ENCODE measurements around the gene NRXN3.

The NRXN3 gene

DNA sequence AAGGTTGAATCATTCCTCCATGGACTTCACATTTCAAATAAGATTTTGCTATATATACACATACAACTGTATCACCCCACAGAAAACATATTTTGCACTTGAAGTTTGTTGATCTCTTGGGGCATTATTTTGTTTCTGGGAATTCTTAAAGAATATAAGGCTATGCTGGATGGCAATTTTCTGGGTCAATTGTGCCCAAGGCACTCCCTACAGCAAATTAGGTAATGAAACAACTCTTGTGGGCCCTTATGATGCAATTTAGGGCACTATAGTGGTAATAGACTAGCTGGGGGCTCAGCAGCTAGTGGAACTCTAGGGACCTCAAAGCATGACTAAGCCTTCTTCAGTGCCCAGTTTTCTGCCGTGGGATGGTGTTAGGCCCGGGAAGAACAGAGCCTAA, 444.4 kb downstream of the NRXN3 start:
- in situ Hi-C loops (cut with MboI; ENCODE audit: low sequenced_read_pairs) = no loop called here

DNA sequence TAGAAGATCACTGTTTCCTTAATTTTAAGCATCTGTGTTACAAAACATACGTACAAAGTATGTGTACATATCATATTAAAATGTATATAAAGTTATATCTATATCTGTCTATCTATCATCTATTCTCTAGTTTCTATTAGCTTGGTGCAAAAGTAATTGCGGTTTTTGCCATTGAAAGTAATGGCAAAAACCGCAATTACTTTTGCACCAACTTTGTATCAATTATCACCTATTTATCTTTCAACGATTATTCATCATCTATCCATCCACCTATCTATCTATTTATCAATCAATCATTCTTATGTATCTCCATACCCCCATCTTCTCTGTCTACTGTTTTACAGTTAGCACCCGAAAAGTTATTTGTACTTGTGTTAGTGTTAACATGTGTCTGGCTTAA, 447.6 kb downstream of the NRXN3 start:
- in situ Hi-C loops (cut with MboI; ENCODE audit: low sequenced_read_pairs) = no loop called here

DNA sequence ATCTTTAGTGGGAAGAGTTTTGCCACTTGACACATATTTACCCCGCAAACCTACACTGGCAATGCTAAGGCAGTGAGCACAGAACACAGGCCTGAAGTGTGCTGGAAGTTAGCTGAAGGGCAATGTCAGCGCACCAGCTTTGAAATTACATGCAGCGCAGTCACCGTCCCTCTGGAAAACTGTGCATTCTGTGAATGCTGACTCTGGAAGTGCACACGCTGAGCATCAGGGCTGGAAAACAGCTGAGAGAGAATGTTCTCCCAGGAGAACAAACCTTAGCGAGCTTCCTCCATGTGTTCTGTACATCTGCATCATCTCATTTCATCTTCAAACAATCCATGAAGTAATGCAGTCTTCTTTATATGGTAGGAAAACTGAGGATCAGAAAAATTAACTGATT, 448.2 kb downstream of the NRXN3 start:
- in situ Hi-C loops (cut with MboI; ENCODE audit: low sequenced_read_pairs) = no loop called here

DNA sequence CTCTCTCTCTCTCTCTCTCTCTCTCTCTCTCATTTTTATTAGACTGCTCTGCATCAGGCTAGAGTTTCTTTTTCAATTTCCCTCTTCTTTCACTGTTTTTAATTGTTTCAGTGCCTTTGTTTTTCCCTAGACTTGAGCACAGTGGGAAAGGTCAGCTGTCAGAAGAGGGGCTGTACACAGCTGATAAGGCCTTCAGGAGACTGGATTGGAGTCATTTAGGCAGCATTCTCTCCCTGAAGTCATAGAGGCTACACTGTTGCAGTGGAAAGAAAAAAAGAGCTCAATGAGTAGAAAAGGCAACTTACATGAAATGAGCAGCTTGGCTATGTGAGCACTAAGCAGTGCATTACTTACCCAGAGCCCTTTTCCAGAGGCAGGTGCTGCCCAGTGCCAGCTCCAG, 456.9 kb downstream of the NRXN3 start:
- in situ Hi-C loops (cut with MboI; ENCODE audit: low sequenced_read_pairs) = no loop called here

DNA sequence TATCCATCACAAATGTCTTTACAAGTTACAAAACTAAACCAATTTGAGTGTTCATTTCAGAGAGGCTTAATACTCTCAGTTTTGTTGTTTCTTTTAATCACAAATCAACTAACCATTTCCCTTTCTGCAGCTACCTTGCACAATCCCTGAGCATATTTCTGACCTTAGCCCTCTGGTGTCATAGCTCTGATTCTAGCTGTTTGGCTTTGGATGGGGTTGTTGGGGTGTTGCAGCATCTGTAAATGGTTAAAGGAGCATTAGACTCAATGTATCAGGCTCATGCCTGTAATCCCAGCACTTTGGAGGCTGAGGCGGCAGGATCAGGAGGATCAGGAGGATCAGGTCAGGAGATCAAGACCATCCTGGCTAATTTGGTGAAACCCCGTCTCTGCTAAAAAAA, 461.4 kb downstream of the NRXN3 start:
- in situ Hi-C loops (cut with MboI; ENCODE audit: low sequenced_read_pairs) = no loop called here

DNA sequence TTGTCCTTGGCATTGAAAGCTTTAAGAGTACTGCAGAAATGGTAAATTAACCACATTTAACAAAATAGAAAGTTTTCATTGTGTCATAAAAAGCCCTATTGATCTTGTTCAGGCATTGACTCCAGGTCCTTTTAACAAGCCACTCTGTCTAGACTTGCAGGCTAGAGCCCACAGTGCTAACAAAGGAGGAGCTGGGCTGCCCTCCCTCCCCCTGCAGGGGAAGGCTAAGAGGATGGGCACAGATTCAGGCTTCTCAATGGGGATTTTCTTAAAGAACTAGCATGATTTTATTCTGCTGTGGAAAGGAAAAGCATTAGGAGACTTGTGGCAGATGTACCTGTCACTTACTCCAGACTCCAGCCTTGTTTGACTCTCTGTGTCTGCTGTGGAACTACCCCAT, 463.6 kb downstream of the NRXN3 start:
- in situ Hi-C loops (cut with MboI; ENCODE audit: low sequenced_read_pairs) = no loop called here

DNA sequence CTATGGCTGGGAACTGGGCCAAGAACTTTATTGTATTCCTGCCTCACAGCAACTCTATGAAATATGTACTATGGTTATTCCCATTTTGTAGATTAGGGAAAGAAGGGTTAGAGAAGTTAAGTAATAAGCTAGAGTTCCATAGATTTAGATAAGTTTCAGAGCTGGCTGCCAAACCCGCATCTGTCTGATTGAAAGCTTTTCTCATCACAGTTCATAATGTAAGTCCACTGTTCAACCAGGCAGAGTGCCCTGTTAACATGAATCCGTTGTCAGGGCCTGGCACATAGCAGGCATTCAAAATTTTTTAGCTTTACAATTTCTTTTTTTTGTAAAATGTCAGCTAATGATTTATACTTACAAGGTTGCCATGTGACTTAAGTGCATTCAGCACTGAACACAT, 467.3 kb downstream of the NRXN3 start:
- in situ Hi-C loops (cut with MboI; ENCODE audit: low sequenced_read_pairs) = no loop called here

DNA sequence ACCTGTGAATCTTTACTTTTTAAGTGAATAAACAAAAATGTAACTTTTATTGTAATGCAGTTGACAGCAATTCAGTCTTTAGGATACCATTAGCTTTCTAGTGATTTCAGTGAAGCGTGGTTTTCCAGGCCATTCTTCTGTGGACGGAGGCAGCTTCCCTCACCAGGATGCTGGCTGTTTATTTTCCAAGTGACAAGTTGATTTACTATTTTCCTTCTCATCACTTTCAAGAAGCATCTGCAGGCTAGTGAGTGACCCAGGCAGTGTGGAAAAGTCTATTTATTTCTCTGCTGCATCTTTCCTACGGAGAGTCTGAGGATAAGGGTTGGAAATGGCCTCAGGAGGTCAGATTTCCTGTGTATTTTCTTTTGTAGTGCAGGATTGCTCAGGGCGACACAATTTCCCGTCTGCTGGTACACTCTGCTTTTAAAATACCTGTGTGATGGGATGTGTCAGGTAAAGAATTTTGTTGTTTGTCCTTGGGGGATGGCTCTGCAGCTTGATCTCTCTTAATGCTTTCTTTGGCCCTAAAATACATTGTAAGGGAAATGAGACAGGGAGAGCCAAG, 467.8 kb downstream of the NRXN3 start:
- in situ Hi-C loops (cut with MboI; ENCODE audit: low sequenced_read_pairs) = no loop called here

DNA sequence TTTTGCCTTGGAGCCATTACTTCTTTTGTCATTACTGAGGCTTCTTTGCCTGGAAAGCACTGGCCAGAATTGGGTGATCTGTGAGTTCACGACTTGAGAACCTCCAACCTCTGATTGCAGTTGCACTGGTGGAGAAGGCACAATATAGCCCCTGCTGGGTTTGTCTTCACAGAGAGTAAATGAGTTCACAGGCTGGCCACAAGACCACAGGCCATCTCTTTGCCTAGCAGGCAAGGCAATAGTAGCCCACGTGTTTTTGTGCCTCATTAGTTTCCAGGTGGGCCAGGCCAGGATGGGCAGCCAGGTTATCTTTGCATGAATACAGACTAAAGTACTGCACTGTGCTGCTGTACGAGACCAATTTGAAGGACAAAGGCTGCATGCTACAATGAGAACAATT, 468.8 kb downstream of the NRXN3 start:
- in situ Hi-C loops (cut with MboI; ENCODE audit: low sequenced_read_pairs) = no loop called here

DNA sequence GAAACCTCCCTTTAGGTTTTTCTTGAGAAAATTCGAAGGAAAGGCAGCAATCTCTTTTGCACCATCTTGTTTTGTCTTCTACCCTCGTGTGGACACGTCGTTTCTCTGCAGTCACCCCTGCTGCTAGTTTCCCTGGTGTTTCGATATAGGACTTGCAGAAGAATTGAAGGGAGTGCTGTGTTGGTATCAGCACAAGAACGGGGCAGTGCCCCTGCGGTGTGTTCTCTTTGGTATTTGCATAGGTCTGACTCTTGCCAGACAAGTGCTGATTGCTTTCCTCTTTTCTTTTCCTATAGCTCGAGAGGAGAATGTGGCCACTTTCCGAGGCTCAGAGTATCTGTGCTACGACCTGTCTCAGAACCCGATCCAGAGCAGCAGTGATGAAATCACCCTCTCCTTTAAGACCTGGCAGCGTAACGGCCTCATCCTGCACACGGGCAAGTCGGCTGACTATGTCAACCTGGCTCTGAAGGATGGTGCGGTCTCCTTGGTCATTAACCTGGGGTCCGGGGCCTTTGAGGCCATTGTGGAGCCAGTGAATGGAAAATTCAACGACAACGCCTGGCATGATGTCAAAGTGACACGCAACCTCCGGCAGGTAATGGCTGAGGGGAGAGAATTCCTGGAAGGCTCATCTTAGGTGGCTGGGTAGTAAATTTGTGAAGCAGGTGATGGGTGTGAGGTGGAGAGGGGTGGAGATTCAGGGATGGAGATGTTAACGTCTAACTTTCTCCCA, 474.8 kb downstream of the NRXN3 start:
- in situ Hi-C loops (cut with MboI; ENCODE audit: low sequenced_read_pairs) = no loop called here

DNA sequence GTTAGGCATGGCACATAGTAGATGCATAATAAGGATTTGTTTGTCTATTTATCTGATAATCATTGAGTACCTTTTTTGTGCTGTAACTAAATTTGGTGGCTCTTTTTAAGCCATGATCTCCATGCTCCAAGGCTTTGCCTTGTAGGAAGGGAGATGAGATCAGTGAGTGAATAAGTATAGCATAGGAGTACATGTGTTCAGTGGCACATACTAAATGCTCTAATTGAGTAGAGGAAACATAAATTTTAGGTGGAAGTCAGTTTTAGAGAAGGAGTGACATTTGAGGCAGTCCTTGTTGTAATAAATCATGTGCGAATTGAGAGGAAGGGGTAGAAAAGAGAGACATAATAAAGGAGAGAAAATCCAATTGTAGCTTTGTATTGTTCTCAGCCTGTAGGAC, 482.6 kb downstream of the NRXN3 start:
- in situ Hi-C loops (cut with MboI; ENCODE audit: low sequenced_read_pairs) = no loop called here

DNA sequence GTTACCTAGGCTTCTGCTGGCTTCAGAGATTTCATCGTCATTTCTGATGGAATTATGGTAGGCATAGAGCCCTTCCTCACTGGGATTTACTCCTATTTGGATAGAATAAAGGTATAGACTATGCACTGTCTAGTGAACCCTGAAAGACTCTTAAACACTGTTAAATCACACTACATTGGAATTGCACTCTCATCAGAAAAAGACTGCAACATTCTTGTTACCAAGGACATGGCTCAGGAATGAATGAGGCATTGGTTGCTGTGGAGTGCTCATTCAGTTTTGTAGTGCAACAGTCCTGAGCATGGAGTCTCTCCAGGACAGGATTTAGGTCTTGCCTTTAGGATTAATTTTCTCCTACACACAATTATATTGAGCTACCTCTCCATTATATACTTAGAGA, 483.0 kb downstream of the NRXN3 start:
- in situ Hi-C loops (cut with MboI; ENCODE audit: low sequenced_read_pairs) = no loop called here

DNA sequence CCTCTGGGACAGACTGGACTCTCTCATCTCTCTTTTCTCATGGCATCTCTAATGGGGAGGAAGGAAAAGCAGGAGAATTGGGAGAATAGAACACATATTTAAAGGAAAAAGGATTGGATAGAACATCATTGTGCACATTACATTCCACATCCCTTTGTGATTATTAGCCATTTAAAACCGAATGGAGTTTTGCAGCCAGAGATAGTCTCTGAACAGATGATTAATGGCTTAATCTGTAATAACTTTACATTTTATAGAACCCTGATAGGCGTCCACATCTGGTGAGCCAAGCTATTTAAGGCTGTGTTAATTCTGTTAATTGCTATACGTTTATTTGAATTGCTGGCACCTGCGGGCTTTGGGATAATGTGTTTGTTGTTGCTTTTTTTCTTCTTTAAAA, 487.3 kb downstream of the NRXN3 start:
- in situ Hi-C loops (cut with MboI; ENCODE audit: low sequenced_read_pairs) = no loop called here

DNA sequence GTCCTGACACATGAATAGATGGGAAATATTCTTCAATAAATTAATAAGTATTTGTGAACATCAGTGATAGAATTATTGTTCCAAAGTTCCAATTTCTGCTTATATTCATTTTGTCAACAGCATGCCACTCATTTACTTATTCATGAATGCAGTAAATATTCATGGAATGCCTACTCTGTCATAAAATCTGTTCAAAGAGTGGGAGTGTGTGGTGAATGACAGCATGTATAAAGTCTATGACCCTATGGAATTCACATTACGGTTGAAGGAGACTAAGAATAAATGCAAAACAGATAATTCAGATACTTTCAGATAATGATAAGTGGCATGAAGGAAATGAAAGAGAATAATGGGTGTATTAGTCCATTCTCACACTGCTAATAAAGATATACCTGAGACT, 494.7 kb downstream of the NRXN3 start:
- in situ Hi-C loops (cut with MboI; ENCODE audit: low sequenced_read_pairs) = no loop called here

DNA sequence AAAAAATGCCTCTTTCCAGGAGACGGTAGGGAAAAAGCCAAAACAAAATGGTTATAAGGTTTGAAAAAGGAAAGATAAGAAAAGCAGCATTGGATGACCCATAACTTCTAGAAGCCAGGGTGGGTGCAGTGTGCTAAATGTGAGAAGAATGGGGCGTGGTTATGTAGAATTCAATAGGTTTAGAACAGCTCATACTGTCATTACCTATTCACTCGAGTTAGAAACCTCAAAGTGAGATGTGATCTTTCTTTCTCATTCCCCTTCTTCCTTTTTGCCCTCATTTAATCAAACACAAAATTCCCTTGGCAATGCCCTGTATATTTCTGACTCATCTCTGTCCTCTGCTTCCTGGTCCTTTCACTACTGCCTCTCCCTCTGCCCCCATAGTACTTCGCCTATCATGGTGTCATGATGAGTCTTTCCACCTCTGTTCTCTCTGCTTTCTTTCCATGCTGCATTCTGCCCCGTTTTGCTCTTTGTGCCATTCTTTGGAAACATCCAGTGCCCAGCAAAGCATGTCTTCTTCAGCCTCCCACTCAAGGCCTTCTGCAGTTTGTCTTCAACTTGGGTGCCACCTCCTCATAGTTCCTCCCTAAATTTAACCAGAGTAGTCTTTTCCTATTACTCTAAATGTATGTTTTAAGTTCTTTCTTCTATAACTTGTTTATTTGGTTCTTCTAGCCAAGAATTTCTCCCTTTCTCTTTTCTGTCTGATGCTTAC, 496.3 kb downstream of the NRXN3 start:
- in situ Hi-C loops (cut with MboI; ENCODE audit: low sequenced_read_pairs) = no loop called here

DNA sequence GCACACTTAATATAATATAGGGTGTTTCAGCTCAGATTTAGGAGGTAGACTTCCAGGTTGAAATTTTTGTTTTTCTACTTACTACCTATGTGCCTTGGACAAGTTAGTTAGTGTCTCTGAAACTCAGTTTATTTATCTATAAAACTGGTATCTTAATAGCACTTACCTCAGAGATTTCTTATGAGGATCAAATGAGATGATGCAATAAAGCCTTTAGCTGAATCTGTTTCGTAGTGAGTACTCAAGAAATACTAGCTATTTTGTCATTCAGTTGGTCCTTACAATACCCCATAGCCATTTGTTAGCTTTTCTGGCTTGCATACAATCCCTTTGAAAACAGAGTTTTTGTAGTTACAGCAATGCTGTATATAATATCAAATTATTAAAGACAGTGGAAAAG, 497.0 kb downstream of the NRXN3 start:
- in situ Hi-C loops (cut with MboI; ENCODE audit: low sequenced_read_pairs) = no loop called here

DNA sequence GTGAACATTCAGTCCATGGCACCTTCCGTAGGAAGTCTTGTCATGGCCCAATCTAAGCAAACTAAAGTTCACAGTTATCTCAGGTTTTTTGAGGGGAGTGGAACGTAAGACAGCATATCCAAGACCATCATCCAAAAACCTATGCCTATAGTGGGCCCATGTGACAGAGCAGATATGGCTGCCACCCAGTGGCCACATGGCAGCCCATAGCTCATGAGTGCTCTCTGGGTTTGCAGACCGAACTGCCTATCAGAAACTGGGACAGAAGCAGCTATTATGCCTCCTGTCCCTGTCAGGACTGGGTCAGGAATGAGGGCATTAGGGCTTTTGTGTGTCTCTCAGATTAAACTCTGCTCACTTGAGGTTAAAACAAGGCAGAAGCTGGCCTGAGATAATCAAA, 503.7 kb downstream of the NRXN3 start:
- in situ Hi-C loops (cut with MboI; ENCODE audit: low sequenced_read_pairs) = no loop called here

DNA sequence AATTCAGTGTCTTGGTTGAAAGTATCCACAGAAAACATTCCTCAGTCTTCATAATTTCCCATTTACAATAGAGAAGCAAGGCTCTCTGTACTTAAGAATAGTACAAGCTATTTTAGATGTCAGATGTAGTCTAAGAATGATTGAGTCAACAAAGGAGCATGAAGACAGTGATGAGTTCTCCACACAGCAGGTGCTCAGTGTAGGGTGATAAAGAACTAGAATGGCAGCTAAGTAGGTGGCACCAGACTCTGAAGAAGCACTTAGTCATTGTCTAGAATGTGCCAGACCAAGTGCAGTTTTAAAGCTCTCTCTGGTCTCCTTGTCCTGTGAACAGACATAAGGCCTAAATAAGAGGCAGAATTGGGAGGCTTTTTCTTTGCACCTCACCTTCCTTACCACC, 504.6 kb downstream of the NRXN3 start:
- in situ Hi-C loops (cut with MboI; ENCODE audit: low sequenced_read_pairs) = no loop called here

DNA sequence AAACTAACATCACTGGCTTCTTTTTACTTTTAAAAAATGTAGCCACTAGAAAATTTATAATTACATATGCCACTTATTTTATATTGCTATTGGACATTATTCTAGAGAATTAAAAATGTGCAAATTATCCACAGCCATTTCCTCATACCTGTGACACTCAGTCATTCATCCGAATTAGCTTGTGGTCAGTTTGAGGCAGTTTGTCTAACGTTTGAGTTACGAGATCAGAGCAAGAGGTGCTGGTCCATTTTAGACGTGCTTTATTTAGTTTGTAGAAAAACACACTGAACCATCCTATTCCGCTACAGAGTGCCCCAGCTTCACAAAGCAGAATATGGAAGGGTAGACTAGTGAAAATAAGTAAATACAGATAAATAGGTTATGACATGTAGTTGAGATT, 513.0 kb downstream of the NRXN3 start:
- in situ Hi-C loops (cut with MboI; ENCODE audit: low sequenced_read_pairs) = no loop called here

DNA sequence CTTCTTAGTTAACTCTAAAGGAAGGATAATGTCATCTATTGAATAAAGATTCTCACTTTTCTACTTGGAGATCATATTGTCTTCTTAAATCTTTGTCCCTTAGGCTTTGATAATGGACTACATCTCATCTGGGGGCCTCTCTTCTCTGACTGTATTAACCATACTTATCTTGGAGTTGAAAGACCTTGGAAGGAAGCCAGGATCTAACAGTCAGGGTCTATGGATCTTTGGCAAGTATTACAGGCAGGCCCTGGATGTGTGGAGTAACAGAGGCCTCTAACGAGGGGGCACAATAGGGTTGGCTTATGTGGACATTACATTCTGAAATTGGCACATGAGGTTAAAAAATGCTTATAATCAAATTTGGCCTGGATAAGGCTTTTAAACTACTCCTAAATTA, 513.8 kb downstream of the NRXN3 start:
- in situ Hi-C loops (cut with MboI; ENCODE audit: low sequenced_read_pairs) = no loop called here

DNA sequence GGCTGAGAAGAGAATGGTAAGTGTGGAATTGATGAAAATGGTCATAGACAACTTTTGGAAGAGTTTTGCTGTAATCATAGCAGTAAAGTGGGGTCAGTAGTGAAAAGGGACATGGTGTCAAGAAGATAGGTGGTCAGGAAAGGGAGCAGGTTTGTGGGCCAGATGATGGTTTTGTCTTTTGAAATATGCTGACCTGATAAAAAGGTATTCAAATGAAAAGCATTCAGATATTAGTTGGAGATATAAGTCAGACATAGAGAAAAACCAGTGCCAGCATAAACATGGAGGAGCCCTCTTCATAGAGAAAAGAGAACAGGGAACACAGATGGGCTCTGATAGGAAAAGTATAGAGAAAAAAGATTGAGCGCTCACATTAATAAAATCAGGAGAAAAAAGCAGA, 518.3 kb downstream of the NRXN3 start:
- in situ Hi-C loops (cut with MboI; ENCODE audit: low sequenced_read_pairs) = no loop called here

DNA sequence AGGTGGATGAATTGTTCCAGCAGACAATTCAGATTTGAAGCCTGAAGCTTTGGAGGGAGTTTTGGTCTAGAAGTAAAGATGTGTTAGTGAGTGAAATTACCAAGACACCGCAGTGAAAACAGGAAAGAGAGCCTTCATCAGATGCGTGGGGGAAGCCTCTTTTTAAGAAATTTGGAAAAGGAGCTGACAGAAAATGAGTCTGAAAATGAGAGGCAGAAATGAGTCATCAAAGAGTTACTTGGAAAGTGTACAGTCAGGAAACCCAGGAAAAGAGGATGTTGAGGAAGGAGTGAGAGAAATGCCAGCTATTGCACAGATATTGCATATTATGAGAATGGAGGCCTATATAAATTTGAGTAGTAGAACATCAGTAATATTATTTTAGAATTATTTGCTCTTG, 520.7 kb downstream of the NRXN3 start:
- in situ Hi-C loops (cut with MboI; ENCODE audit: low sequenced_read_pairs) = no loop called here

Measured in HL-60/S4 (cell line).